ENCODE results near the gene PLXNA4.

GRCh38 chr7:132618956-132619305 lies 42.7 kb upstream of the PLXNA4 start:
- no peak for TF ChIP-seq POLR2A (IDR thresholded peaks at IDR 0.05; ENCODE audit: low read length)
- no peak for TF ChIP-seq GATA1 (IDR thresholded peaks at IDR 0.05; ENCODE audit: low read depth, low read length)

Data from erythroblast (primary cell).